ENCODE measurements around the gene PDK1. TPM values are rescaled to one million over a fixed set of nuclear protein-coding genes. Genes with fewer than 3 reads are reported as not detected.
"Not testable (repeated sequence)": the region's sequence is repeated elsewhere in the genome, so short reads cannot be mapped to it uniquely, and the experiment has no call there.

The PDK1 gene
- total RNA-seq, 2 donors from 2014 or later: 8.0 to 17.5 TPM

DNA sequence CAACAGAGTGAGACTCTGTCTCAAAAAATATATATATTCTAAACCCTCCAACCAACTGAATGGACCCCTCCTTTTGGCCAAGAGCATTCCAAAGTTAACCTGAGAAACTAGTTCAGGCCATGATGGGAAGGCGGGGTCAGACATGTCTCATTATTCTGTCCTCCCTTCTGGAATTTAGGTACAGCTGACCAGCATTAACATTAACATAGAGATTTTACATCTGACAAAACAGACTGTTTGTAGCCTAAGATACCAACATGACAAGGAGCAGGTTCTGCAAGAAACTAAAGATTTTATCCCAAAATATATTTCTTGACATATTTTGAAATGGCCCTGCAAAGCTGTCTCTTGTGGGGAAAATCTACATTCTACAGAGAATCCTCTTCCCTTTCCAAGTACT is 6.8 kb upstream of the PDK1 start:
- DNase-seq: no peak
- Histone ChIP-seq H3K27ac (no peak overlapping the region), H3K4me1 (no peaks in the 10 kb centered on the region), H3K4me3 (no peak overlapping the region), H3K9me3 (no peaks in the 10 kb centered on the region), H3K36me3 (replicated peaks in 1 of 2; ENCODE audit: insufficient read depth in 1 of 2, low read depth in 2 of 2) (no peaks in the 10 kb centered on the region), H3K27me3 (no peaks in the 10 kb centered on the region)
- WGBS, 2 donors: 100% methylated on average over 1 of the region's 1 CpG
- TF ChIP-seq POLR2A (IDR thresholded peaks at IDR 0.05): no peak
- TF ChIP-seq, protein P1, sequence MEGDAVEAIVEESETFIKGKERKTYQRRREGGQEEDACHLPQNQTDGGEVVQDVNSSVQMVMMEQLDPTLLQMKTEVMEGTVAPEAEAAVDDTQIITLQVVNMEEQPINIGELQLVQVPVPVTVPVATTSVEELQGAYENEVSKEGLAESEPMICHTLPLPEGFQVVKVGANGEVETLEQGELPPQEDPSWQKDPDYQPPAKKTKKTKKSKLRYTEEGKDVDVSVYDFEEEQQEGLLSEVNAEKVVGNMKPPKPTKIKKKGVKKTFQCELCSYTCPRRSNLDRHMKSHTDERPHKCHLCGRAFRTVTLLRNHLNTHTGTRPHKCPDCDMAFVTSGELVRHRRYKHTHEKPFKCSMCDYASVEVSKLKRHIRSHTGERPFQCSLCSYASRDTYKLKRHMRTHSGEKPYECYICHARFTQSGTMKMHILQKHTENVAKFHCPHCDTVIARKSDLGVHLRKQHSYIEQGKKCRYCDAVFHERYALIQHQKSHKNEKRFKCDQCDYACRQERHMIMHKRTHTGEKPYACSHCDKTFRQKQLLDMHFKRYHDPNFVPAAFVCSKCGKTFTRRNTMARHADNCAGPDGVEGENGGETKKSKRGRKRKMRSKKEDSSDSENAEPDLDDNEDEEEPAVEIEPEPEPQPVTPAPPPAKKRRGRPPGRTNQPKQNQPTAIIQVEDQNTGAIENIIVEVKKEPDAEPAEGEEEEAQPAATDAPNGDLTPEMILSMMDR (IDR thresholded peaks at IDR 0.05): no peak
- ATAC-seq: no peak
- intact Hi-C loops (cut with DNase I): no loop called here

DNA sequence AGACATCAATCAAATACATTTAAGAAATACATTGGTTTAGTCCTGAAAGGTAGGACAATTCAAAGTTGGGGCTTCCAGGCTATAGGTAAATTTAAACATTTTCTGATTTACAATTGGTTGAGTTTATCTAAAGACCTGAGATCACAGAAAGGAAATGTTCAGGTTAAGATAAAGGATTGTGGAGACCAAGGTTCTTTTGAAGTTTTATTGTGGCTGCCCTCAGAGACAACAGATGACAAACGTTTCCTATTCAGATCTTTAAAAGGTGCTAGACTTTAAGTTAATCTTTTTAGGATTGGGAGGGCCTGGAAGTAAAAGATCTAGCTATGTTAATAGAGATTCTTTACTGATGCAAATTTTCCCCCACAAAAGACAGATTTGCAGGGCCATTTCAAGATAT is 6.1 kb upstream of the PDK1 start:
- H3K27ac ChIP-seq; H3K9me3 ChIP-seq; H3K27me3 ChIP-seq; intact Hi-C loops (cut with DNase I); H3K4me1 ChIP-seq; ATAC-seq; DNase-seq; H3K36me3 ChIP-seq (replicated peaks in 1 of 2; ENCODE audit: insufficient read depth in 1 of 2, low read depth in 2 of 2); H3K4me3 ChIP-seq: not testable (repeated sequence)
- 47 to 63% methylated on average over 1 of the region's 1 CpG for WGBS, 2 donors

DNA sequence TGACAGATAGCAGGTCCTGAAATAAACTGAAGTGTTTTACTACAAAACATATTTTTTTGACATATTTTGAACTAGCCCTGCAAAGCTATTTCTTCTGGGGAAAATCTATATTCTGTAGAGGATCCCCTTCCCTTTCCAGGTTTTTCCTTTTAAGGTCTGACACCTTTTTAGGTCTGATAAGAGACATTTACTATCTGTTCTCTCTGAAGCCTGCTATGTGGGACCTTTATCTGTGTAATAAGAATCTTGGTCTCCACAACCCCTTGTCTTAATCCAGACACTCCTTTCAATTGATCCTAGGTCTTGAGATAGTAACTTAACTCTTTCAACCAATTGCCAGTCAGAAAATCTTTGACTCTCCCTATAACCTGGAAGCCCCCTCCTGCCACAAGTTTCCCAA is 5.5 kb upstream of the PDK1 start:
- H3K27me3 ChIP-seq: no peaks in the 10 kb centered on the region
- no peak overlapping the region for H3K4me3 ChIP-seq
- no peaks in the 10 kb centered on the region for H3K36me3 ChIP-seq (replicated peaks in 1 of 2; ENCODE audit: insufficient read depth in 1 of 2, low read depth in 2 of 2)
- no peak for TF ChIP-seq POLR2A (IDR thresholded peaks at IDR 0.05)
- TF ChIP-seq, protein P1 (IDR thresholded peaks at IDR 0.05): no peak
- DNase-seq (no peak), ATAC-seq (no peak)
- no peaks in the 10 kb centered on the region for H3K4me1 ChIP-seq
- H3K27ac ChIP-seq: no peak overlapping the region
- intact Hi-C loops (cut with DNase I): no loop called here
- no peaks in the 10 kb centered on the region for H3K9me3 ChIP-seq

DNA sequence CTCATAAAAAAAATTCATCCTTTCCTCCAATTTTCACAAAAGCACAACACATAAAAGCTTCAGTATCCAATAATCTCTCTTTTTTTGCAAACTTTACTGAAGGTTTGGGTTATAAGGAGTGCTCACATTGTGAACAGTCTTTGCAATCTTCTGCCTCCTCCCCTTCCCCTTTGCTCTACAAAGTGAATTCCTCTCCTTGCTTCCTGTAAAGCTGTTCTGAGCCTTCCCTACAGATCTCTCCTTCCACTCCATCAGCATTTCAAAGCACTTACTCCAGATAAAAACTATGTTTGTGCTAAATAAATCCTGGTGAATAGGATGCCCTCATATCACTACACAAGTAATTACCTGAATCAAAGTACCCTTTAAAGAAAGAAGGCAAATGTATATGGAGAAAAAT is 4.6 kb upstream of the PDK1 start:
- Histone ChIP-seq H3K4me1 (no peaks in the 10 kb centered on the region), H3K9me3 (no peaks in the 10 kb centered on the region), H3K27ac (no peak overlapping the region), H3K4me3 (no peak overlapping the region), H3K36me3 (replicated peaks in 1 of 2; ENCODE audit: insufficient read depth in 1 of 2, low read depth in 2 of 2) (no peaks in the 10 kb centered on the region), H3K27me3 (no peaks in the 10 kb centered on the region)
- ATAC-seq: no peak
- no peak for DNase-seq
- intact Hi-C loops (cut with DNase I): no loop called here
- TF ChIP-seq POLR2A (IDR thresholded peaks at IDR 0.05): no peak
- TF ChIP-seq, protein P1 (IDR thresholded peaks at IDR 0.05): no peak

DNA sequence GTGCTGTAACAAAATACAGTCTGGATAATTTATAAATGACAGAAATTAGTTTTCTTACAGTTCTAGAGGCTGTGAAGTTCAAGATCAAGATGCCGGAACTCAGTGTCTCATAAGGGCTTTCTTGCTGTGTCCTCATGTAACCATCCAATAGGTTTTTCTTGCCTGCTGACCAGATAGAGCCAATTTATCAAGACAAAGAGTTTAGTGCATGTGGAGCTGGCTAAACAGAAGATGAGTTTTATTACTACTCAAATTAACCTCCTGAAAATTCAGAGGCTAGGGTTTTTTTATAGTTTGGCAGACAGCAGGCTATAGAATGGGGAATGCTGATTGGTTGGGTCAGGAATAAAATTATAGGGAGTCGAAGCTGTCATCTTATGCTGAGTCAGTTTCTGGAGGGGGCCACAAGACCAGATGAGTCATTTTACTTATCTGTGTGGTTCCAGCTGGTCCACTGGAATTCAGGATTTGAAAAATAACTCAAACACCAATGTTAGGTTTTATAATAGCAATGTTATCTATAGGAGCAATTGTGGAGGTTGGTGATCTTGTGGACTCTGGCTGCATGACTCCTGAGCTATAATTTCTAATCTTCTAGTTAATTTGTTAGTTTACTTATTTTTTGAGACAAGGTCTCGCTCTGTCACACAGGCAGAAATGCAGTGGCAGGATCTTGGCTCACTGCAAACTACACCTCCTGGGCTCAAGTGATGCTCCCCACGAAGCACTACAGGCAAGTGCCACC is 3.2 kb upstream of the PDK1 start:
- Histone ChIP-seq H3K27me3 (no peaks in the 10 kb centered on the region), H3K36me3 (replicated peaks in 1 of 2; ENCODE audit: insufficient read depth in 1 of 2, low read depth in 2 of 2) (no peaks in the 10 kb centered on the region), H3K9me3 (no peaks in the 10 kb centered on the region), H3K4me1 (peaks cover 14% of the 10 kb centered on the region), H3K27ac (no peak overlapping the region), H3K4me3 (no peak overlapping the region)
- intact Hi-C loops (cut with DNase I): no loop called here
- ATAC-seq (no peak), DNase-seq (peak in 1 of 4 donors; percentile 39)
- TF ChIP-seq POLR2A (IDR thresholded peaks at IDR 0.05): no peak
- TF ChIP-seq, protein P1 (IDR thresholded peaks at IDR 0.05): no peak
- 88% methylated on average over 4 of the region's 4 CpGs for WGBS, 2 donors
